ENCODE results near the gene HPS1.

The HPS1 gene

GRCh38 chr10:98433881-98434732, 12.6 kb downstream of the HPS1 start:
- H3K4me1 ChIP-seq (ENCODE audit: control insufficient read depth, insufficient read depth, low read length, poor library complexity, severe bottlenecking) = no peaks in the 10 kb centered on the region
- no peak overlapping the region for H3K27ac ChIP-seq (ENCODE audit: insufficient read depth, low read length, poor library complexity, severe bottlenecking)
- no peak overlapping the region for H3K4me3 ChIP-seq (ENCODE audit: insufficient read depth, low read depth, low read length, poor library complexity, severe bottlenecking)
- DNase-seq = no peak
- no peaks in the 10 kb centered on the region for H3K9me3 ChIP-seq (ENCODE audit: control insufficient read depth, low read length)
- H3K36me3 ChIP-seq (ENCODE audit: control insufficient read depth, insufficient read depth, low read length) = peaks cover 76% of the 10 kb centered on the region
- H3K27me3 ChIP-seq (replicated peaks; ENCODE audit: control insufficient read depth, insufficient read depth, low read length, poor library complexity, severe bottlenecking) = no peaks in the 10 kb centered on the region

DNA sequence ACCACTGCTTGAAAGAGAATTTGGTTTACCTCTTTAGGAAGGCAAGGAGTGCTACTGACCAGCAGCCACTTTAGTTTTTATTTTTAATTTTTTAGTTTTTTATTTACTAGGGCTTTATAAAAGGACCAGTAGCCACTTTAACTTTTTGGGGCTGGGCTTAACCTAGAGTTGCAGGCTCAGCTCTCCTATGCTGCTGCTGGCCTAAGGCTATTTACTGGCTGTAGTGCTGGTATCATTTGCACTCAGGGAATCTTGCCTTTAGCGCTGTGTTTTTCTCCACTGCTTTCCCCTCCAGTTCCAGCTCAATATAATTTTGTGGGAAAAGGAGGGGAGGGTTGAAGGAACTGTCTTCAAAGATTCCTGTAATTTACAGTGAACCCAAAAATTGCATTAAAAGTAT, 13.4 kb downstream of the HPS1 start:
- Histone ChIP-seq H3K27ac (ENCODE audit: insufficient read depth, low read length, poor library complexity, severe bottlenecking) (no peak overlapping the region), H3K36me3 (ENCODE audit: control insufficient read depth, insufficient read depth, low read length) (peaks cover 73% of the 10 kb centered on the region), H3K9me3 (ENCODE audit: control insufficient read depth, low read length) (no peaks in the 10 kb centered on the region), H3K4me1 (ENCODE audit: control insufficient read depth, insufficient read depth, low read length, poor library complexity, severe bottlenecking) (no peaks in the 10 kb centered on the region), H3K27me3 (replicated peaks; ENCODE audit: control insufficient read depth, insufficient read depth, low read length, poor library complexity, severe bottlenecking) (no peaks in the 10 kb centered on the region), H3K4me3 (ENCODE audit: insufficient read depth, low read depth, low read length, poor library complexity, severe bottlenecking) (no peak overlapping the region)
- DNase-seq = no peak

DNA sequence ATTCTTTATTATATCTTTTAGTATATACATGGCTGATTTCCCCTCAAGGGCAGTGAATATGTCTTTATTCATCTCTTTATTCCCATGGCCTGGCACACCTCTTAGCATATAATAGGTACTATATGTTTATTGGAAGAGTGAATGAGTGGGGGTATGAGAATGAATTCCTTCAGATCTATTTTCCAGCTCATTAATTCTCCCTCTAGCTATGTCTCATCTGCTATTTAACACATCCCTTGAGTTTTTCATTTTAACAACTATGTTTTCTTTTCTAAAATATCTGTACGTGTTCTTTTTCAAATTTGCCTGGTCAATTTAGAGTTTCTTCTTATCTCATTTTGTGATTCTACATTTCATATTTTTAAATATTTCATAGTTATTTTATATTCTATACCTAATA, 14.4 kb downstream of the HPS1 start:
- Histone ChIP-seq H3K27ac (ENCODE audit: insufficient read depth, low read length, poor library complexity, severe bottlenecking) (no peak overlapping the region), H3K27me3 (replicated peaks; ENCODE audit: control insufficient read depth, insufficient read depth, low read length, poor library complexity, severe bottlenecking) (no peaks in the 10 kb centered on the region), H3K9me3 (ENCODE audit: control insufficient read depth, low read length) (no peaks in the 10 kb centered on the region), H3K36me3 (ENCODE audit: control insufficient read depth, insufficient read depth, low read length) (peaks cover 82% of the 10 kb centered on the region), H3K4me1 (ENCODE audit: control insufficient read depth, insufficient read depth, low read length, poor library complexity, severe bottlenecking) (no peaks in the 10 kb centered on the region), H3K4me3 (ENCODE audit: insufficient read depth, low read depth, low read length, poor library complexity, severe bottlenecking) (no peak overlapping the region)
- no peak for DNase-seq

DNA sequence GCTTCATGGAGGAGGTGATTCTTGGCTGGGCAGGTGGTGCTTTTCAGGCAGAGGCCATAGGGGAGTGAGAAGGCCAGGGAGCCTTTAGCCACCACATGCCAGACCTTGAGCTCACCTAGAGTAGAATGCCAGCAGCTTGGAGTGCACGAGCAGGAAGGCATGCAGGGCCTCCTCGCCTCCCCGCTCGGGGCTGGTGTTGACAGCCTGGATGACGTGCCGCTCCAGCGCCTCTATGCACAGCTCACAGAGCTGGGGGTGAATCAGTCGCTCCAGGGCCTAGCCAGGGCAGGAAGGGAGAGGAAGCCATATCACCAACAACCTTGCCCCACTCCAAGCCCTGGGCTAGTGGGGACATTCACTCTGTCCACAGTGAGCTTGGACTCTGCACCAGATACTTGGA, 15.7 kb downstream of the HPS1 start:
- Histone ChIP-seq H3K27me3 (replicated peaks; ENCODE audit: control insufficient read depth, insufficient read depth, low read length, poor library complexity, severe bottlenecking) (no peaks in the 10 kb centered on the region), H3K4me1 (ENCODE audit: control insufficient read depth, insufficient read depth, low read length, poor library complexity, severe bottlenecking) (no peaks in the 10 kb centered on the region), H3K27ac (ENCODE audit: insufficient read depth, low read length, poor library complexity, severe bottlenecking) (no peak overlapping the region), H3K9me3 (ENCODE audit: control insufficient read depth, low read length) (no peaks in the 10 kb centered on the region), H3K36me3 (ENCODE audit: control insufficient read depth, insufficient read depth, low read length) (peaks cover 80% of the 10 kb centered on the region), H3K4me3 (ENCODE audit: insufficient read depth, low read depth, low read length, poor library complexity, severe bottlenecking) (no peak overlapping the region)
- DNase-seq = no peak

DNA sequence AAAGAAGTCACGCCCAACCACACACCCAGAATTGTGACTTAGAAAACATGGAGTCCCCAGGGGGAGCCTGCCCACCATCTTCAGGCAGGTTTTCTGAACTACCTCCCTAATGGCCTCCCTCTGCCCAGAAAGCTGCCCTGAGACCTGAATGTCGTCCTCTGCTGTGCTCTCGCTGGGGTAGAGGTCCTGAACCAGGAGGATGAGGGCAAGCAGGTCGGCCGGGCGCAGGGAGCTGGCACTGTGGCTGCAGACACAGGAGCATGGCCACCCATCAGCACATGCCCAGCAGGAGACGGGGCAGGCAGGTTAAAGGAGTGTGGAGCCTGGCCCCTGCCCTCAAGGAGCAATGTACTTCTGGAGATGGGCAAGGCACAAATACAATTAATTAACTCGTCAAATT, 16.3 kb downstream of the HPS1 start:
- H3K4me1 ChIP-seq (ENCODE audit: control insufficient read depth, insufficient read depth, low read length, poor library complexity, severe bottlenecking) = no peaks in the 10 kb centered on the region
- DNase-seq = no peak
- no peak overlapping the region for H3K27ac ChIP-seq (ENCODE audit: insufficient read depth, low read length, poor library complexity, severe bottlenecking)
- H3K4me3 ChIP-seq (ENCODE audit: insufficient read depth, low read depth, low read length, poor library complexity, severe bottlenecking) = no peak overlapping the region
- no peaks in the 10 kb centered on the region for H3K9me3 ChIP-seq (ENCODE audit: control insufficient read depth, low read length)
- H3K27me3 ChIP-seq (replicated peaks; ENCODE audit: control insufficient read depth, insufficient read depth, low read length, poor library complexity, severe bottlenecking) = no peaks in the 10 kb centered on the region
- peaks cover 75% of the 10 kb centered on the region for H3K36me3 ChIP-seq (ENCODE audit: control insufficient read depth, insufficient read depth, low read length)

- H3K36me3 ChIP-seq (ENCODE audit: control insufficient read depth, insufficient read depth, low read length) = peaks cover 65% of the 10 kb centered on the region
- no peak overlapping the region for H3K27ac ChIP-seq (ENCODE audit: insufficient read depth, low read length, poor library complexity, severe bottlenecking)
- DNase-seq = no peak
- no peaks in the 10 kb centered on the region for H3K27me3 ChIP-seq (replicated peaks; ENCODE audit: control insufficient read depth, insufficient read depth, low read length, poor library complexity, severe bottlenecking)
- H3K4me3 ChIP-seq (ENCODE audit: insufficient read depth, low read depth, low read length, poor library complexity, severe bottlenecking) = no peak overlapping the region
- no peaks in the 10 kb centered on the region for H3K9me3 ChIP-seq (ENCODE audit: control insufficient read depth, low read length)
- H3K4me1 ChIP-seq (ENCODE audit: control insufficient read depth, insufficient read depth, low read length, poor library complexity, severe bottlenecking) = no peaks in the 10 kb centered on the region
These were observed 17.2 kb downstream of the HPS1 start for GRCh38 chr10:98429320-98430072.

DNA sequence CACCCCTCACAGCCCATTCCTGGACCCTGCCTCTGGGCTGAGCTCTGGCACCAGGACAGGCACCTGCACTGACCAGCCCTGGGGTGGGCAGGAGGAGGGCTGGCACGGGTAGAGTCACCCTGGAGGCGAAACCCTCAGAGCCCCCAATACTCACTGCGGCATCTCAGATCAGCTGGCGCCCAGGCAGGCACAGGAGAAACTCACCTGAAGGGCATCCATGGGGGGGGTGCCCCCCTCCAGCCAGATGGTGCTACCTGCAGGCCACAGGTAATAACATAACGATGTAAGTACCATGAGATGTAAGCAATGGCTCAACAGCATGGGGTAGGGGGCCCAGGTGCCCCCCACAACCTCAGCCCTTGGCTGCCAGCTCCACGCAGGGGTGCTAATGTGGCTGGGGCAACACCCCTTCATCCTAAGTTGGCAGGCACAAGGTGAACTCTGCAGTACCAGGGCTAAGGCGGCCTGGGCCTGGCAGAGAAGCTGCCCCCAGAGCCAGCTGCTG, 19.7 kb downstream of the HPS1 start:
- Histone ChIP-seq H3K36me3 (ENCODE audit: control insufficient read depth, insufficient read depth, low read length) (peaks cover 55% of the 10 kb centered on the region), H3K4me3 (ENCODE audit: insufficient read depth, low read depth, low read length, poor library complexity, severe bottlenecking) (no peak overlapping the region), H3K9me3 (ENCODE audit: control insufficient read depth, low read length) (no peaks in the 10 kb centered on the region), H3K27me3 (replicated peaks; ENCODE audit: control insufficient read depth, insufficient read depth, low read length, poor library complexity, severe bottlenecking) (no peaks in the 10 kb centered on the region), H3K27ac (ENCODE audit: insufficient read depth, low read length, poor library complexity, severe bottlenecking) (no peak overlapping the region), H3K4me1 (ENCODE audit: control insufficient read depth, insufficient read depth, low read length, poor library complexity, severe bottlenecking) (no peaks in the 10 kb centered on the region)
- DNase-seq = no peak

DNA sequence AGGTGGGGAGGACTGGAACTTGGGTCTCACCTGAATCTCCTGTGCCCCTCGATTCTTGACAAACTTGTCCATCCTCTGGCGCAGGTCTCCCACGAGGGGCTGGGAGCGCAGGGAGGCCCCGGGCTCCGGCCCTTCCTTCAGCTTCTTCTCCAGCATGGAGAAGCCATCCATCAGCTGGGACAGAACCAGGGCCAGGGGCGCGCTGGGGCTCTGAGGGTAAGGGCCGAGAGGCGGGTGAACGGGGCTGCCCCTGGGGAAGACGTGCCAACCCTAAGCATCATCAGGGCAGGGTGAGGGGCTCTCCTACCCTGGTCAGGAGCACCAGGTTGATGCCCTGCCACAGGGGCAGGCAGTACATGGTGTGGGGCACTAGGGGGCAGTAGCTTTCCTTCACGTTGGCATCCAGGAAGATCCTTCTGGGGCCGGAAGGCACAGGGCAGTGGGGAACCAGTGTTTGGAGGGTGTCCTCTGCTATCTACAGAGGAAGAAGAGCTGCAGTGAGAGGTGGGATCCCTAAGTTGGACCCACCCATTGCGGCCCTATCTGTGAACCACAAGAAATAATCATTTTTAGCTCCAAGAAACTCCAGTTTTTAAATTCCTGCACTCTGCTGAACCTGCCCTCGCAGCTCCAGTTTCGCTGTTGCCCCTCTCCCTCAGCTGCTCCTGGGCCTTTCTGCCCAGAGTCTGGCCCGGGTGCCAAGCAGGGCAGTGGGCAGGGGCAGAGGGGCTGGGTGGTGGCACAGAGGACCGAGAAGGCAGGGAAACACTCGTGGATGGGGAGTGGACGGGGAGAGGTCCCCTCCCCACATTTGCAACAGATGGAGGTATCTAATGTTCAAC, 21.0 kb downstream of the HPS1 start:
- no peak overlapping the region for H3K4me3 ChIP-seq (ENCODE audit: insufficient read depth, low read depth, low read length, poor library complexity, severe bottlenecking)
- peaks cover 53% of the 10 kb centered on the region for H3K36me3 ChIP-seq (ENCODE audit: control insufficient read depth, insufficient read depth, low read length)
- H3K27ac ChIP-seq (ENCODE audit: insufficient read depth, low read length, poor library complexity, severe bottlenecking) = no peak overlapping the region
- H3K4me1 ChIP-seq (ENCODE audit: control insufficient read depth, insufficient read depth, low read length, poor library complexity, severe bottlenecking) = no peaks in the 10 kb centered on the region
- no peaks in the 10 kb centered on the region for H3K27me3 ChIP-seq (replicated peaks; ENCODE audit: control insufficient read depth, insufficient read depth, low read length, poor library complexity, severe bottlenecking)
- peak in 2 of 3 donors; percentile 13 to 15 for DNase-seq
- no peaks in the 10 kb centered on the region for H3K9me3 ChIP-seq (ENCODE audit: control insufficient read depth, low read length)

GRCh38 chr10:98424295-98425254, 22.2 kb downstream of the HPS1 start:
- Histone ChIP-seq H3K36me3 (ENCODE audit: control insufficient read depth, insufficient read depth, low read length) (peaks cover 51% of the 10 kb centered on the region), H3K4me3 (ENCODE audit: insufficient read depth, low read depth, low read length, poor library complexity, severe bottlenecking) (no peak overlapping the region), H3K27me3 (replicated peaks; ENCODE audit: control insufficient read depth, insufficient read depth, low read length, poor library complexity, severe bottlenecking) (no peaks in the 10 kb centered on the region), H3K4me1 (ENCODE audit: control insufficient read depth, insufficient read depth, low read length, poor library complexity, severe bottlenecking) (no peaks in the 10 kb centered on the region), H3K27ac (ENCODE audit: insufficient read depth, low read length, poor library complexity, severe bottlenecking) (no peak overlapping the region), H3K9me3 (ENCODE audit: control insufficient read depth, low read length) (no peaks in the 10 kb centered on the region)
- no peak for DNase-seq
